RPMI7951 (cell line): Measurements from ENCODE around the gene RNASET2. TPM values are rescaled to one million over a fixed set of nuclear protein-coding genes. Genes with fewer than 3 reads are reported as not detected.
"Not testable (repeated sequence)": the region's sequence is repeated elsewhere in the genome, so short reads cannot be mapped to it uniquely, and the experiment has no call there.

Experiments used
- DNase-seq: peaks from one replicate; pipeline ENCODE4 v3.0.0-alpha.2; 2012; ENCODE audit warnings: low read depth
- total RNA-seq: library from RNA; depleted of rRNA; stranded (reverse); fragments of >200 nt; shearing (Covaris generic); gene quantifications from 2 replicates; pipeline ENCODE4 v1.2.3, GENCODE V29; 2014; rRNA removed

Gene RNASET2
- total RNA-seq, 1 experiment from 2014 or later: 19.2 TPM

DNA sequence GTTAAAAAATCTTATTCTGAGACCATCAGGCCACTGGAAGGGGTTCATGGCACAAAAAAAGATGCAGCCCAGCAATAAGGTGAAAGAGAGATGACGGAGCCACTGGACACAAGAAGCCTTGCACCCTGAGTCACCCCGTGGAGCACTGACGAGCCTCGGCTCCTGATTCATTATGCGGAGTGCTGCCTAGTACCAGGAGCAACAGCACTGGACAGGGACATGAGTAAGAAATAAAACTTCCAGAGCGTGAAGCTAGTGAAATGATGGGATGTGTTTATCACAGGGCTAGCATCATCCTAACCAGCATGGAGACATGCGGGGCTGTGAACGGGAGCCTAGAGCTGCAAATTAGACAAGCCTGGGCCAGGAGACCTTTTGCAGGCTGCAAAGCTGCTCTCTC lies 53.3 kb downstream of the RNASET2 start:
- no peak for DNase-seq

GRCh38 chr6:166902211-166902755 lies 54.1 kb downstream of the RNASET2 start:
- no peak for DNase-seq

DNA sequence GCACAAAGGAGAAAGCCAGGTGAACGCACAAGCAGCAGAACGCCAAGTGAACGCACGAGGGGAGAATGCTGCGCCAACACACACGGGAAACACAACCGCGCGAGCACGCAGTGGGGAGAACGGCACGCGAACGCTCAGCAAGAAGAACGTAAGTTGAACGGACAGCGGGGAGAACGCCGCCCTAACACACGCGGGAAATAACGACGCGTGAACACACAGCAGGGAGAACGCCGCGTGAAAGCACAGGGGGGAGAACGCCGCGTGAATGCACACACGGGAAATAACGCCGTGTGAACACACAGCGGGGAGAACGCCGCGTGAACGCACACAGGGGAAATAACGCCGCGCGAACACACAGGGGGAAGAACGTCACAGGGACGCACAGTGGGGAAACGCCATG lies 54.7 kb downstream of the RNASET2 start:
- DNase-seq: no peak

DNA sequence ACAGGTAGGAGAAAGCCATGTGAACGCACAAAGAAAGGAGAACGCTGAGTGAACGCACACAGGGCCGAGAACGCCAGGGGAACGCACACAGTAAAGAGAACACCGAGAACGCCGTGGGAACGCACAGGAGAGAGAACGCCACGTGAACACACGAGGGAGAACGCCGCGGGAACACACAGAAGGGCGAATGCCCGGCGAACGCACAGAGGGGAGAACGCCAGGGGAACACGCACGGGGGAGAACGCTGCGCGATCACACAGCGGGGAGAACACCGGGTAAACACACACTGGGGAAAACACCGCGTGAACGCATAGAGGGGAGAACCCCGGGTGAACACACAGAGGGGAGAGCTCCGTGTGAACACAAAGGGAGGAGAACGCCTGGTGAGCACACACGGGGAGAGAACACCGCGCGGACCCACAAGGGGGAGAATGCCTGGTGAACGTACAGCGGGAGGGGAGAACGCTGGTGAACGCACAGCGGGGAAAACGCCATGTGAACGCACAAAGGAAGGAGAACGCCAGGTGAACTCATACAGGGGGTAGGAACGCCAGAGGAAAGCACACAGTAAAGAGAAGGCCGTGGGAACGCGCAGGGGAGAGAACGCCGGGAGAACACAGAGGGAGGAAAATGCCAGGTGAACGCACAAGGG lies 55.3 kb downstream of the RNASET2 start:
- DNase-seq: no peak

GRCh38 chr6:166900130-166900708 lies 56.1 kb downstream of the RNASET2 start:
- no peak for DNase-seq

GRCh38 chr6:166898910-166899309 lies 57.4 kb downstream of the RNASET2 start:
- DNase-seq: no peak

- DNase-seq: peak; percentile 54
These were observed 61.7 kb downstream of the RNASET2 start for GRCh38 chr6:166894614-166895013.

GRCh38 chr6:166892472-166892871 lies 63.9 kb downstream of the RNASET2 start:
- DNase-seq: not testable (repeated sequence)

DNA sequence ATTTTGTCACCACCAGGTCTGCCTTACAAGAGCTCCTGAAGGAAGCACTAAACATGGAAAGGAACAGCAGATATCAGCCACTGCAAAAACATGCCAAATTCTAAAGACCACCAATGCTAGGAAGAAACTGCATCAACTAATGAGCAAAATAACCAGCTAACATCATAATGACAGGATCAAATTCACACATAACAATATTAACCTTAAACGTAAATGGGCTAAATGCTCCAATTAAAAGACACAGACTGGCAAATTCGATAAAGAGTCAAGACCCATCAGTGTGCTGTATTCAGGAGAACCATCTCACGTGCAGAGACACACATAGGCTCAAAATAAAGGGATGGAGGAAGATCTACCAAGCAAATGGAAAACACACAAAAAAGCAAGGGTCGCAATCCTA lies 69.6 kb downstream of the RNASET2 start:
- not testable (repeated sequence) for DNase-seq

DNA sequence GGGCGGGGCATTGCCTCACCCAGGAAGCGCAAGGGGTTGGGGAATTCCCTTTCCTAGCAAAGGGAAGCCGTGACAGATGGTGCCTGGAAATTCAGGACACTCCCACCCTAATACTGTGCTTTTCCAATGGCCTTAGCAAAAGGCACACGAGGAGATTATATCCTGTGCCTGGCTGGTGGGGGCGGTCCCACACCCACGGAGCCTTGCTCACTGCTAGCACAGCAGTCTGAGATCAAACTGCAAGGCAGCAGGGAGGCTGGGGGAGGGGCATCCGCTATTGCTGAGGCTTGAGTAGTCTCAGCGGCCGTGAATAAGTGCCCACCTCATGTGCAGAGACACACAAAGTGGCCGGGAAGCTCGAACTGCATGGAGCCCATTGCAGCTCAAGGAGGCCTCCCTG lies 71.4 kb downstream of the RNASET2 start:
- not testable (repeated sequence) for DNase-seq

GRCh38 chr6:166879594-166879993 lies 76.8 kb downstream of the RNASET2 start:
- DNase-seq: no peak

Other genes with a start within 250 kb of the RNASET2 start
- 41.4 and 54.5 TPM in 2 replicates for gene CEP43, start 42.8 kb upstream of the RNASET2 start, total RNA-seq
- gene CCR6, start 166.5 kb upstream of the RNASET2 start, total RNA-seq: not detected in 2 replicates
- gene GPR31, start 201.4 kb upstream of the RNASET2 start, total RNA-seq: not detected in 2 replicates